Measurements from ENCODE around the gene THEMIS2. TPM values are rescaled to one million over a fixed set of nuclear protein-coding genes. Genes with fewer than 3 reads are reported as not detected.
"Not testable (repeated sequence)": the region's sequence is repeated elsewhere in the genome, so short reads cannot be mapped to it uniquely, and the experiment has no call there.

The THEMIS2 gene
- total and polyA plus RNA-seq, 4 donors: 5.3 to 36.1 (median 26.2) TPM

GRCh38 chr1:27833470-27833869, 38.9 kb upstream of the THEMIS2 start:
- Histone ChIP-seq H3K9me3 (ENCODE audit: control insufficient read depth, low read length) (no peaks in the 10 kb centered on the region), H3K27ac (ENCODE audit: low read depth in 1 of 2, low read length in 2 of 2) (no peak overlapping the region), H3K4me3 (ENCODE audit: low read length in 2 of 2) (no peak overlapping the region), H3K4me1 (ENCODE audit: control insufficient read depth in 1 of 2, insufficient read depth in 2 of 2, low read length in 2 of 2) (peaks cover 0 to 12% of the 10 kb centered on the region in 2 donors), H3K36me3 (ENCODE audit: control insufficient read depth in 1 of 2, insufficient read depth in 2 of 2, low read length in 1 of 2) (no peaks in the 10 kb centered on the region), H3K27me3 (ENCODE audit: control insufficient read depth in 1 of 2, insufficient read depth in 2 of 2, low read length in 1 of 2) (no peaks in the 10 kb centered on the region)
- intact Hi-C loops (cut with DNase I): no loop called here
- WGBS, 2 donors: 85 to 88% methylated on average over 3 of the region's 3 CpGs
- ATAC-seq (ENCODE audit: low FRiP score) (no peak), DNase-seq (no peak)

DNA sequence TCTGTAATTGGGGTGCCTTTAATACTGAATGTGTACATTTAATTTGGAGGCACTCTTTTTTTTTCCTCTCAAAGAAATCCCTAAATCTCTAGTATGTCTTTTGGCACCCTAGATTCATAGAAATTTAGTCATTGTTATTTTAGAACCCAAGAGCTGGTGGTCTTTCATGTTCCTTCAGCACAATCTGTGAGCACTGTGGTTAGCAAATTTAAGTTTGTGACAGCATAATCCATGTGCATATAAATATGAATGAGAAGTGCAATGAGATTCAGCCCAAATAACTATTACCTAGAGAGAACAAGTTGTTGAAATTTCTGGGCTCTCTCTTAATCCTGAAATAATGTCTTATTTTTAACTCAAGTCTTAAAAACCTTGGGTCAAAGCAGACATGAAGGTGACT, 37.3 kb upstream of the THEMIS2 start:
- peaks cover 0 to 12% of the 10 kb centered on the region in 2 donors for H3K4me1 ChIP-seq (ENCODE audit: control insufficient read depth in 1 of 2, insufficient read depth in 2 of 2, low read length in 2 of 2)
- no peaks in the 10 kb centered on the region for H3K9me3 ChIP-seq (ENCODE audit: control insufficient read depth, low read length)
- no peak overlapping the region for H3K27ac ChIP-seq (ENCODE audit: low read depth in 1 of 2, low read length in 2 of 2)
- intact Hi-C loops (cut with DNase I): no loop called here
- no peaks in the 10 kb centered on the region for H3K27me3 ChIP-seq (ENCODE audit: control insufficient read depth in 1 of 2, insufficient read depth in 2 of 2, low read length in 1 of 2)
- DNase-seq (no peak), ATAC-seq (ENCODE audit: low FRiP score) (no peak)
- H3K4me3 ChIP-seq (ENCODE audit: low read length in 2 of 2): no peak overlapping the region
- no peaks in the 10 kb centered on the region for H3K36me3 ChIP-seq (ENCODE audit: control insufficient read depth in 1 of 2, insufficient read depth in 2 of 2, low read length in 1 of 2)

GRCh38 chr1:27835501-27835900, 36.8 kb upstream of the THEMIS2 start:
- no peak overlapping the region for H3K27ac ChIP-seq (ENCODE audit: low read depth in 1 of 2, low read length in 2 of 2)
- no peaks in the 10 kb centered on the region for H3K27me3 ChIP-seq (ENCODE audit: control insufficient read depth in 1 of 2, insufficient read depth in 2 of 2, low read length in 1 of 2)
- no peaks in the 10 kb centered on the region for H3K9me3 ChIP-seq (ENCODE audit: control insufficient read depth, low read length)
- no peaks in the 10 kb centered on the region for H3K36me3 ChIP-seq (ENCODE audit: control insufficient read depth in 1 of 2, insufficient read depth in 2 of 2, low read length in 1 of 2)
- intact Hi-C loops (cut with DNase I): no loop called here
- ATAC-seq (ENCODE audit: low FRiP score): no peak
- no peak overlapping the region for H3K4me3 ChIP-seq (ENCODE audit: low read length in 2 of 2)
- WGBS, 2 donors: 86 to 92% methylated on average over 1 of the region's 1 CpG
- H3K4me1 ChIP-seq (ENCODE audit: control insufficient read depth in 1 of 2, insufficient read depth in 2 of 2, low read length in 2 of 2): peaks cover 0 to 12% of the 10 kb centered on the region in 2 donors
- DNase-seq: no peak

- DNase-seq (no peak), ATAC-seq (ENCODE audit: low FRiP score) (no peak)
- H3K27ac ChIP-seq (ENCODE audit: low read depth in 1 of 2, low read length in 2 of 2): no peak overlapping the region
These were observed 22.4 kb upstream of the THEMIS2 start for GRCh38 chr1:27849951-27850350.

GRCh38 chr1:27855085-27855484, 17.3 kb upstream of the THEMIS2 start:
- no peak for ATAC-seq (ENCODE audit: low FRiP score)
- H3K4me1 ChIP-seq (ENCODE audit: control insufficient read depth in 1 of 2, insufficient read depth in 2 of 2, low read length in 2 of 2): peaks cover 0 to 2% of the 10 kb centered on the region in 2 donors
- no peak overlapping the region for H3K4me3 ChIP-seq (ENCODE audit: low read length in 2 of 2)
- 90% methylated on average over 6 of the region's 6 CpGs for WGBS, 2 donors
- intact Hi-C loops (cut with DNase I): no loop called here
- no peaks in the 10 kb centered on the region for H3K9me3 ChIP-seq (ENCODE audit: control insufficient read depth, low read length)
- no peaks in the 10 kb centered on the region for H3K27me3 ChIP-seq (ENCODE audit: control insufficient read depth in 1 of 2, insufficient read depth in 2 of 2, low read length in 1 of 2)
- peaks cover 0 to 3% of the 10 kb centered on the region in 2 donors for H3K36me3 ChIP-seq (ENCODE audit: control insufficient read depth in 1 of 2, insufficient read depth in 2 of 2, low read length in 1 of 2)
- no peak for DNase-seq
- no peak overlapping the region for H3K27ac ChIP-seq (ENCODE audit: low read depth in 1 of 2, low read length in 2 of 2)

More at GRCh38 chr1:27849951-27850350, 22.4 kb upstream of the THEMIS2 start:
- H3K36me3 ChIP-seq (ENCODE audit: control insufficient read depth in 1 of 2, insufficient read depth in 2 of 2, low read length in 1 of 2): peaks cover 4 to 14% of the 10 kb centered on the region in 2 donors
- H3K9me3 ChIP-seq (ENCODE audit: control insufficient read depth, low read length): no peaks in the 10 kb centered on the region
- H3K27me3 ChIP-seq (ENCODE audit: control insufficient read depth in 1 of 2, insufficient read depth in 2 of 2, low read length in 1 of 2): no peaks in the 10 kb centered on the region
- intact Hi-C loops (cut with DNase I): no loop called here
- WGBS, 2 donors: 93% methylated on average over 7 of the region's 7 CpGs
- no peak overlapping the region for H3K4me3 ChIP-seq (ENCODE audit: low read length in 2 of 2)
- H3K4me1 ChIP-seq (ENCODE audit: control insufficient read depth in 1 of 2, insufficient read depth in 2 of 2, low read length in 2 of 2): peaks cover 0 to 2% of the 10 kb centered on the region in 2 donors

GRCh38 chr1:27856561-27857343, 15.6 kb upstream of the THEMIS2 start:
- Histone ChIP-seq H3K36me3 (ENCODE audit: control insufficient read depth in 1 of 2, insufficient read depth in 2 of 2, low read length in 1 of 2) (no peaks in the 10 kb centered on the region), H3K4me1 (ENCODE audit: control insufficient read depth in 1 of 2, insufficient read depth in 2 of 2, low read length in 2 of 2) (no peaks in the 10 kb centered on the region), H3K9me3 (ENCODE audit: control insufficient read depth, low read length) (no peaks in the 10 kb centered on the region), H3K27me3 (ENCODE audit: control insufficient read depth in 1 of 2, insufficient read depth in 2 of 2, low read length in 1 of 2) (no peaks in the 10 kb centered on the region), H3K4me3 (ENCODE audit: low read length in 2 of 2) (no peak overlapping the region), H3K27ac (ENCODE audit: low read depth in 1 of 2, low read length in 2 of 2) (no peak overlapping the region)
- DNase-seq (no peak), ATAC-seq (ENCODE audit: low FRiP score) (no peak)
- intact Hi-C loops (cut with DNase I): no loop called here
- 54 to 57% methylated on average over 12 of the region's 12 CpGs for WGBS, 2 donors

GRCh38 chr1:27857552-27857951, 14.8 kb upstream of the THEMIS2 start:
- H3K36me3 ChIP-seq (ENCODE audit: control insufficient read depth in 1 of 2, insufficient read depth in 2 of 2, low read length in 1 of 2); H3K27ac ChIP-seq (ENCODE audit: low read depth in 1 of 2, low read length in 2 of 2); H3K27me3 ChIP-seq (ENCODE audit: control insufficient read depth in 1 of 2, insufficient read depth in 2 of 2, low read length in 1 of 2); H3K4me1 ChIP-seq (ENCODE audit: control insufficient read depth in 1 of 2, insufficient read depth in 2 of 2, low read length in 2 of 2); intact Hi-C loops (cut with DNase I); H3K4me3 ChIP-seq (ENCODE audit: low read length in 2 of 2); DNase-seq; H3K9me3 ChIP-seq (ENCODE audit: control insufficient read depth, low read length); ATAC-seq (ENCODE audit: low FRiP score): not testable (repeated sequence)
- 85 to 86% methylated on average over 11 of the region's 11 CpGs for WGBS, 2 donors

DNA sequence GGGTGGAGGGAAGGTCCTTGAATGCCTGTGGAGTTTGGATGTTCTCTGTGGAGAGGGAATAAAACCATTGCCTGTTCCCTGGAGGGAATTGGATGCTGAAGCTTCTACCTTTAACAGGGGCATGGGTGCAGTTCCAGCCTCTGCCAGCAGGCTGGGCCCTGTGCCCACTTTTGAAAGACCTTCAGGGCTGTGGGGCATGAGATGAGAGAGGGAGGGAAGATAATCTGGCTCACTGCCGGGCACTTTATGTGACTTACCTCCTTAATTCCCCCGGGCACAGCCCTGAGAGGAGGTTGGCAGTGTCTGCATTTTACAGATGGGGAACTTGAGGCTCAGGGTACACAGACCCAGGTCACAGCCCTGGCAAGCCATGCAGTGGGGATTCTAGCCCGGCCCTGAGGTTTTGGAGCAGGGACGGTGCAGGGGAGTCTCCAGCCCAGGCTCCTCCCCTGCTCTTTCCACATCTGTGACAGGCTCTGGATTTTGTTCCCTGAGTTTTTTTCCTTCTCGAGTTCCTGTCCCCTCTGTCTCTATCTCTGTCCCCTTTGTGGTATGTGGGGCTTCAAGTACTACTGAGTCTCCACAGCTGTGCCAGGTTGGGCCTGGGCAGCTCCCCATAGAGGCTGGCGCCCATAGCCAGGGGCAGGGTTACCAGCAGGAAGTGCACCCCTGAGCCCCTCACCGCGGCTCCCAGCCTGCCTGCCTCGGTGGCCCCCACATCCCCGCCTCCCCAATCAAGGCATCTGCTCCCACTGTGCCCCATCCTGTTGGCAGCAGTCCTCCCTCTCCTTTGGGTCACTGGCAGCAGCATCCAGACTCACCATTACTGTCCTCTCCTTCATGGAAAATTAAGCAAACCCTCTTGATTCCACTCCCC, 14.0 kb upstream of the THEMIS2 start:
- H3K4me1 ChIP-seq (ENCODE audit: control insufficient read depth in 1 of 2, insufficient read depth in 2 of 2, low read length in 2 of 2): no peaks in the 10 kb centered on the region
- WGBS, 2 donors: 33 to 49% methylated on average over 10 of the region's 10 CpGs
- no peaks in the 10 kb centered on the region for H3K9me3 ChIP-seq (ENCODE audit: control insufficient read depth, low read length)
- no peak overlapping the region for H3K27ac ChIP-seq (ENCODE audit: low read depth in 1 of 2, low read length in 2 of 2)
- H3K27me3 ChIP-seq (ENCODE audit: control insufficient read depth in 1 of 2, insufficient read depth in 2 of 2, low read length in 1 of 2): no peaks in the 10 kb centered on the region
- DNase-seq (peak; percentile 90 to 92), ATAC-seq (ENCODE audit: low FRiP score) (peak; percentile 88)
- no peaks in the 10 kb centered on the region for H3K36me3 ChIP-seq (ENCODE audit: control insufficient read depth in 1 of 2, insufficient read depth in 2 of 2, low read length in 1 of 2)
- no peak overlapping the region for H3K4me3 ChIP-seq (ENCODE audit: low read length in 2 of 2)
- intact Hi-C loops (cut with DNase I): loop anchor here in 1 of 2 donors (2.0 kb wide), 1 partner anchor 120 kb away; no protein-coding TSS in a partner anchor
